Measurements from ENCODE around the gene MCRIP2.

The MCRIP2 gene

GRCh38 chr16:651844-652243 lies 10.2 kb downstream of the MCRIP2 start:
- peaks cover 39% of the 10 kb centered on the region for H3K79me2 ChIP-seq (ENCODE audit: control insufficient read depth, low read length)
- H4K20me1 ChIP-seq (ENCODE audit: control insufficient read depth, insufficient read depth, low read depth, low read length) = no peaks in the 10 kb centered on the region
- H3K36me3 ChIP-seq (ENCODE audit: control insufficient read depth, low read length) = peaks cover 63% of the 10 kb centered on the region
- H3K27me3 ChIP-seq (ENCODE audit: control insufficient read depth, low read length) = no peaks in the 10 kb centered on the region
- no peaks in the 10 kb centered on the region for H3K9me3 ChIP-seq (ENCODE audit: control insufficient read depth, insufficient read depth, low read length)
- H3F3A ChIP-seq (ENCODE audit: control insufficient read depth, insufficient read depth) = peaks cover 5% of the 10 kb centered on the region
- TF ChIP-seq EZH2phosphoT487 (IDR thresholded peaks at IDR 0.05; ENCODE audit: borderline replicate concordance, low read length) (no peak), CTCF (IDR thresholded peaks at IDR 0.05; ENCODE audit: low read depth, low read length, poor library complexity, severe bottlenecking) (no peak)
- H3K9me2 ChIP-seq (replicated peaks; ENCODE audit: control insufficient read depth, low read length) = no peaks in the 10 kb centered on the region
- H3K27ac ChIP-seq (ENCODE audit: low read depth, low read length) = no peak overlapping the region
- H3K4me1 ChIP-seq (ENCODE audit: control insufficient read depth, low read length) = peaks cover 33% of the 10 kb centered on the region
- no peak overlapping the region for H3K4me3 ChIP-seq (ENCODE audit: low read length)
- no peak overlapping the region for H3K4me2 ChIP-seq (ENCODE audit: low read length)

- TF ChIP-seq CTCF (IDR thresholded peaks at IDR 0.05; ENCODE audit: low read depth, low read length, poor library complexity, severe bottlenecking) (no peak), EZH2phosphoT487 (IDR thresholded peaks at IDR 0.05; ENCODE audit: borderline replicate concordance, low read length) (no peak)
- H4K20me1 ChIP-seq (ENCODE audit: control insufficient read depth, insufficient read depth, low read depth, low read length) = no peaks in the 10 kb centered on the region
- H3K27me3 ChIP-seq (ENCODE audit: control insufficient read depth, low read length) = no peaks in the 10 kb centered on the region
- H3K9me3 ChIP-seq (ENCODE audit: control insufficient read depth, insufficient read depth, low read length) = no peaks in the 10 kb centered on the region
- H3K4me3 ChIP-seq (ENCODE audit: low read length) = no peak overlapping the region
- peaks cover 31% of the 10 kb centered on the region for H3K79me2 ChIP-seq (ENCODE audit: control insufficient read depth, low read length)
- H3K9me2 ChIP-seq (replicated peaks; ENCODE audit: control insufficient read depth, low read length) = no peaks in the 10 kb centered on the region
- no peak overlapping the region for H3K27ac ChIP-seq (ENCODE audit: low read depth, low read length)
- peaks cover 61% of the 10 kb centered on the region for H3K36me3 ChIP-seq (ENCODE audit: control insufficient read depth, low read length)
- no peak overlapping the region for H3K4me2 ChIP-seq (ENCODE audit: low read length)
- H3K4me1 ChIP-seq (ENCODE audit: control insufficient read depth, low read length) = peaks cover 24% of the 10 kb centered on the region
- peaks cover 5% of the 10 kb centered on the region for H3F3A ChIP-seq (ENCODE audit: control insufficient read depth, insufficient read depth)
These were observed 11.1 kb downstream of the MCRIP2 start for GRCh38 chr16:652454-653305.

GRCh38 chr16:654034-654433 lies 12.4 kb downstream of the MCRIP2 start:
- Histone ChIP-seq H4K20me1 (ENCODE audit: control insufficient read depth, insufficient read depth, low read depth, low read length) (no peaks in the 10 kb centered on the region), H3F3A (ENCODE audit: control insufficient read depth, insufficient read depth) (no peaks in the 10 kb centered on the region), H3K27me3 (ENCODE audit: control insufficient read depth, low read length) (no peaks in the 10 kb centered on the region), H3K9me2 (replicated peaks; ENCODE audit: control insufficient read depth, low read length) (no peaks in the 10 kb centered on the region), H3K4me1 (ENCODE audit: control insufficient read depth, low read length) (peaks cover 12% of the 10 kb centered on the region), H3K36me3 (ENCODE audit: control insufficient read depth, low read length) (peaks cover 65% of the 10 kb centered on the region), H3K9me3 (ENCODE audit: control insufficient read depth, insufficient read depth, low read length) (no peaks in the 10 kb centered on the region), H3K79me2 (ENCODE audit: control insufficient read depth, low read length) (peaks cover 19% of the 10 kb centered on the region), H3K27ac (ENCODE audit: low read depth, low read length) (no peak overlapping the region), H3K4me2 (ENCODE audit: low read length) (no peak overlapping the region), H3K4me3 (ENCODE audit: low read length) (no peak overlapping the region)
- TF ChIP-seq CTCF (IDR thresholded peaks at IDR 0.05; ENCODE audit: low read depth, low read length, poor library complexity, severe bottlenecking) = no peak
- no peak for TF ChIP-seq EZH2phosphoT487 (IDR thresholded peaks at IDR 0.05; ENCODE audit: borderline replicate concordance, low read length)
